GM19240 (cell line): Measurements from ENCODE around the gene RBM46.
"Not testable (repeated sequence)": the region's sequence is repeated elsewhere in the genome, so short reads cannot be mapped to it uniquely, and the experiment has no call there.

Experiments
- DNase-seq: peaks from one replicate; pipeline ENCODE4 v3.0.0; 2011; ENCODE audit warnings: low spot score; ENCODE audit not compliant: insufficient read length

The RBM46 gene

GRCh38 chr4:154836513-154836912 is 55.4 kb downstream of the RBM46 start:
- no peak for DNase-seq

- DNase-seq, result no peak
Measured at GRCh38 chr4:154838155-154838554, 57.1 kb downstream of the RBM46 start.

- DNase-seq, result no peak
Measured at GRCh38 chr4:154838694-154839093, 57.6 kb downstream of the RBM46 start.

GRCh38 chr4:154854362-154854761 is 73.3 kb downstream of the RBM46 start:
- no peak for DNase-seq

- DNase-seq, result no peak
Measured at GRCh38 chr4:154858166-154858565, 77.1 kb downstream of the RBM46 start.

- DNase-seq, result no peak
Measured at GRCh38 chr4:154868414-154869194, 87.5 kb downstream of the RBM46 start.

GRCh38 chr4:154869301-154869700 is 88.2 kb downstream of the RBM46 start:
- DNase-seq, result no peak

GRCh38 chr4:154872198-154872597 is 91.1 kb downstream of the RBM46 start:
- DNase-seq, result no peak

GRCh38 chr4:154874049-154874448 is 93.0 kb downstream of the RBM46 start:
- DNase-seq, result not testable (repeated sequence)

GRCh38 chr4:154877110-154877760 is 96.2 kb downstream of the RBM46 start:
- DNase-seq, result no peak
